B cell (primary cell): Measurements from ENCODE around the gene CCM2. TPM values are rescaled to one million over a fixed set of nuclear protein-coding genes. Genes with fewer than 3 reads are reported as not detected.

ENCODE experiments used
- ATAC-seq: fragments of 200-7000 bp; cut with Tn5 transposase; one replicate; pipeline ENCODE4 v1.10.0; 2021; ENCODE audit warnings: low read depth, mild to moderate bottlenecking, moderate number of reproducible peaks, moderate library complexity
- CTCF ChIA-PET: fragments of 350-600 bp; sonication (Branson Sonifier 250); formaldehyde crosslinking; loops from one replicate; lab custom pipeline; 2021; ENCODE audit warnings: antibody characterized with exemption, inconsistent platforms; lab: Charles Lee
- POLR2A ChIA-PET: fragments of 350-600 bp; sonication (Branson Sonifier 250); formaldehyde crosslinking; loops from one replicate; lab custom pipeline; 2021; ENCODE audit warnings: antibody characterized with exemption; lab: Charles Lee
- DNase-seq: peaks from one replicate; pipeline ENCODE4 v3.0.0; 2013
- H2AFZ ChIP-seq: 2 replicates; pipeline ENCODE4 v1.6.1; 2012; ENCODE audit warnings: mild to moderate bottlenecking, low read depth, low read length; ENCODE audit not compliant: insufficient read depth, poor library complexity, severe bottlenecking
- H3K27ac ChIP-seq, 2 donors: 1 replicate in 1 of 2; 2 replicates in 1 of 2; pipeline ENCODE4 v1.5.1; 2012 to 2013; ENCODE audit warnings: low read length in 2 of 2, mild to moderate bottlenecking in 2 of 2, moderate library complexity in 1 of 2
- H3K27me3 ChIP-seq, 4 experiments: fragments of 200-600 bp in 1 of 4; sonication (generic) in 1 of 4; replicated peaks in 1 of 4; 1 replicate in 2 of 4; 2 replicates in 2 of 4; pipeline versions ENCODE4 v1.6.1 to v1.7.0; 2013 to 2016; ENCODE audit warnings: low read length in 3 of 4, mild to moderate bottlenecking in 2 of 4, mixed read lengths in 1 of 4, moderate library complexity in 1 of 4; ENCODE audit not compliant: insufficient read depth in 4 of 4, control insufficient read depth in 3 of 4; ENCODE audit errors: control extremely low read depth in 1 of 4
- H3K36me3 ChIP-seq, 2 experiments: replicated peaks in 1 of 2; 1 replicate in 1 of 2; 2 replicates in 1 of 2; pipeline versions ENCODE4 v1.6.1 to v1.7.1; 2013; ENCODE audit warnings: low read length in 1 of 2; ENCODE audit not compliant: insufficient read depth in 2 of 2, control insufficient read depth in 1 of 2; ENCODE audit errors: control extremely low read depth in 1 of 2, extremely low read depth in 1 of 2
- H3K4me1 ChIP-seq, 2 donors: fragments of 200-600 bp in 1 of 2; sonication (generic) in 1 of 2; 1 replicate in 1 of 2; 2 replicates in 1 of 2; pipeline versions ENCODE4 v1.5.1 to v1.6.1; 2013 to 2017; ENCODE audit warnings: low read length in 2 of 2; ENCODE audit not compliant: control insufficient read depth in 2 of 2, insufficient read depth in 2 of 2
- H3K4me2 ChIP-seq: replicated peaks from 2 replicates; pipeline ENCODE3; 2012; ENCODE audit warnings: mild to moderate bottlenecking, low read depth, low read length; ENCODE audit not compliant: poor library complexity, severe bottlenecking
- H3K4me3 ChIP-seq, 5 experiments: fragments of 200-600 bp in 1 of 5; sonication (generic) in 1 of 5; 1 replicate in 3 of 5; 2 replicates in 2 of 5; pipeline versions ENCODE4 v1.5.1 to v1.7.0; 2011 to 2016; ENCODE audit warnings: low read length in 4 of 5, mild to moderate bottlenecking in 4 of 5, low read depth in 2 of 5, control low read depth in 1 of 5, moderate library complexity in 1 of 5; ENCODE audit not compliant: insufficient read depth in 1 of 5; ENCODE audit errors: control extremely low read depth in 1 of 5, extremely low read depth in 1 of 5
- H3K79me2 ChIP-seq: fragments of 200-600 bp; sonication (generic); one replicate; pipeline ENCODE4 v1.6.0; 2016; ENCODE audit warnings: low read length; ENCODE audit not compliant: control insufficient read depth, insufficient read depth
- H3K9ac ChIP-seq: fragments of 200-600 bp; sonication (generic); 2 replicates; pipeline ENCODE4 v1.6.1; 2017; ENCODE audit warnings: mild to moderate bottlenecking, low read length, moderate library complexity
- H3K9me3 ChIP-seq, 3 donors: one replicate each; pipeline versions ENCODE4 v1.6.1 to v1.7.1; 2013; ENCODE audit warnings: low read length in 2 of 3; ENCODE audit not compliant: control insufficient read depth in 2 of 3, insufficient read depth in 1 of 3; ENCODE audit errors: control extremely low read depth in 1 of 3
- H4K20me1 ChIP-seq: 2 replicates; pipeline ENCODE4 v1.6.0; 2012; ENCODE audit warnings: mild to moderate bottlenecking, low read length; ENCODE audit not compliant: insufficient read depth, control insufficient read depth, poor library complexity, severe bottlenecking
- H3K27ac Mint-ChIP-seq: one replicate; pipeline ENCODE4 v1.8.0; 2021; ENCODE audit warnings: mixed read lengths
- H3K27me3 Mint-ChIP-seq: one replicate; pipeline ENCODE4 v1.8.0; 2021; ENCODE audit warnings: mixed read lengths
- H3K4me1 Mint-ChIP-seq: one replicate; pipeline ENCODE4 v1.8.0; 2021; ENCODE audit warnings: mixed read lengths
- H3K4me3 Mint-ChIP-seq: one replicate; pipeline ENCODE4 v1.8.0; 2021; ENCODE audit warnings: mixed read lengths
- H3K9me3 Mint-ChIP-seq: one replicate; pipeline ENCODE4 v1.8.0; 2022; ENCODE audit warnings: mixed read lengths; ENCODE audit not compliant: insufficient read depth
- EZH2 ChIP-seq: IDR thresholded peaks from 2 replicates; pipeline ENCODE4 v1.6.1; 2012; ENCODE audit warnings: borderline replicate concordance, low read depth, mild to moderate bottlenecking, moderate library complexity, low read length; ENCODE audit not compliant: insufficient read depth, poor library complexity, severe bottlenecking
- WGBS: methylation state at CpG from one replicate; pipeline ENCODE4 v1.1.5; 2013; ENCODE audit warnings: missing lambda C conversion rate; ENCODE audit not compliant: insufficient coverage; 5-methylcytosine and 5-hydroxymethylcytosine counted together
- intact Hi-C: fragments of 100-400 bp; cut with micrococcal nuclease; formaldehyde crosslinking; loops from one replicate; pipeline ENCODE4 v1.10.0; 2022
- polyA plus RNA-seq: library from polyadenylated mRNA; depleted of rRNA; stranded (reverse); fragments of >200 nt; gene quantifications from 2 replicates; pipeline ENCODE4 v1.2.3, GENCODE V29; 2012
- total RNA-seq, 2 donors: library from RNA; stranded (reverse); fragments of 120-200 nt in 1 of 2; gene quantifications; 1 replicate in 1 of 2; 2 replicates in 1 of 2; pipeline versions ENCODE4 v1.2.3 to v1.2.4, GENCODE V29; 2013 to 2022
- TF ChIP-seq, protein P1 (sequence below): fragments of 200-600 bp; IDR thresholded peaks from one replicate; pipeline ENCODE4 v1.8.0; 2022; ENCODE audit warnings: antibody characterized with exemption, mild to moderate bottlenecking

The CCM2 gene
- total and polyA plus RNA-seq, 2 donors (not counting 1 experiment from before 2014, with no cell fraction given) = 150 to 201 TPM

GRCh38 chr7:45078125-45078681, 78.2 kb downstream of the CCM2 start:
- Mint-ChIP-seq H3K4me3 (no peak overlapping the region), H3K27me3 (no peaks in the 10 kb centered on the region), H3K4me1 (no peaks in the 10 kb centered on the region), H3K27ac (peak overlapping the region; percentile 15), H3K9me3 (no peaks in the 10 kb centered on the region)
- H2AFZ ChIP-seq = no peak overlapping the region
- no peaks in the 10 kb centered on the region for H3K79me2 ChIP-seq
- no peaks in the 10 kb centered on the region for H3K27me3 ChIP-seq
- intact Hi-C loops = no loop called here
- WGBS = 84% methylated on average over 8 of the region's 8 CpGs
- no peak overlapping the region for H3K27ac ChIP-seq
- ChIA-PET CTCF (no interaction called here), POLR2A (no interaction called here)
- no peak overlapping the region for H3K9ac ChIP-seq
- H4K20me1 ChIP-seq = peaks cover 51% of the 10 kb centered on the region
- H3K4me3 ChIP-seq = no peak overlapping the region
- no peak for DNase-seq
- no peaks in the 10 kb centered on the region for H3K9me3 ChIP-seq
- no peak for ATAC-seq
- TF ChIP-seq, protein P1, sequence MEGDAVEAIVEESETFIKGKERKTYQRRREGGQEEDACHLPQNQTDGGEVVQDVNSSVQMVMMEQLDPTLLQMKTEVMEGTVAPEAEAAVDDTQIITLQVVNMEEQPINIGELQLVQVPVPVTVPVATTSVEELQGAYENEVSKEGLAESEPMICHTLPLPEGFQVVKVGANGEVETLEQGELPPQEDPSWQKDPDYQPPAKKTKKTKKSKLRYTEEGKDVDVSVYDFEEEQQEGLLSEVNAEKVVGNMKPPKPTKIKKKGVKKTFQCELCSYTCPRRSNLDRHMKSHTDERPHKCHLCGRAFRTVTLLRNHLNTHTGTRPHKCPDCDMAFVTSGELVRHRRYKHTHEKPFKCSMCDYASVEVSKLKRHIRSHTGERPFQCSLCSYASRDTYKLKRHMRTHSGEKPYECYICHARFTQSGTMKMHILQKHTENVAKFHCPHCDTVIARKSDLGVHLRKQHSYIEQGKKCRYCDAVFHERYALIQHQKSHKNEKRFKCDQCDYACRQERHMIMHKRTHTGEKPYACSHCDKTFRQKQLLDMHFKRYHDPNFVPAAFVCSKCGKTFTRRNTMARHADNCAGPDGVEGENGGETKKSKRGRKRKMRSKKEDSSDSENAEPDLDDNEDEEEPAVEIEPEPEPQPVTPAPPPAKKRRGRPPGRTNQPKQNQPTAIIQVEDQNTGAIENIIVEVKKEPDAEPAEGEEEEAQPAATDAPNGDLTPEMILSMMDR = no peak
- TF ChIP-seq EZH2 = no peak
- peaks cover 0 to 39% of the 10 kb centered on the region in 2 experiments for H3K36me3 ChIP-seq
- H3K4me1 ChIP-seq = no peaks in the 10 kb centered on the region
- H3K4me2 ChIP-seq = no peak overlapping the region

GRCh38 chr7:45080265-45080957, 80.4 kb downstream of the CCM2 start:
- H3K27ac ChIP-seq = no peak overlapping the region

More at GRCh38 chr7:45080265-45080957, 80.4 kb downstream of the CCM2 start:
- POLR2A ChIA-PET = no interaction called here
- Mint-ChIP-seq H3K4me1 (no peaks in the 10 kb centered on the region), H3K27me3 (no peaks in the 10 kb centered on the region), H3K4me3 (no peak overlapping the region), H3K9me3 (no peaks in the 10 kb centered on the region), H3K27ac (peak overlapping the region; percentile 70)
- no peaks in the 10 kb centered on the region for H3K4me1 ChIP-seq
- WGBS = 78% methylated on average over 15 of the region's 17 CpGs
- no peak overlapping the region for H2AFZ ChIP-seq
- H3K9ac ChIP-seq = no peak overlapping the region
- intact Hi-C loops = no loop called here
- H3K79me2 ChIP-seq = no peaks in the 10 kb centered on the region
- no peak overlapping the region for H3K4me3 ChIP-seq
- H3K4me2 ChIP-seq = no peak overlapping the region
- H3K27me3 ChIP-seq = no peaks in the 10 kb centered on the region
- DNase-seq (no peak), ATAC-seq (no peak)
- H4K20me1 ChIP-seq = peaks cover 29% of the 10 kb centered on the region
- TF ChIP-seq, protein P1 = no peak
- TF ChIP-seq EZH2 = no peak
- H3K9me3 ChIP-seq = no peaks in the 10 kb centered on the region
- H3K36me3 ChIP-seq = peaks cover 0 to 16% of the 10 kb centered on the region in 2 experiments
- CTCF ChIA-PET = interaction anchor here (0.6 to 0.9 kb wide), 3 partner anchors 56 to 103 kb away, joined by 3 read pairs; no protein-coding TSS in a partner anchor
